HG03575 (cell line): ENCODE data around the gene VDAC1.

Source experiments
- ATAC-seq: cut with Tn5 transposase; IDR thresholded peaks from one replicate; pipeline ENCODE4 v1.9.1; 2021; ENCODE audit not compliant: unreplicated experiment, insufficient number of reproducible peaks, low FRiP score; ENCODE audit errors: extremely low read depth

VDAC1 gene

DNA sequence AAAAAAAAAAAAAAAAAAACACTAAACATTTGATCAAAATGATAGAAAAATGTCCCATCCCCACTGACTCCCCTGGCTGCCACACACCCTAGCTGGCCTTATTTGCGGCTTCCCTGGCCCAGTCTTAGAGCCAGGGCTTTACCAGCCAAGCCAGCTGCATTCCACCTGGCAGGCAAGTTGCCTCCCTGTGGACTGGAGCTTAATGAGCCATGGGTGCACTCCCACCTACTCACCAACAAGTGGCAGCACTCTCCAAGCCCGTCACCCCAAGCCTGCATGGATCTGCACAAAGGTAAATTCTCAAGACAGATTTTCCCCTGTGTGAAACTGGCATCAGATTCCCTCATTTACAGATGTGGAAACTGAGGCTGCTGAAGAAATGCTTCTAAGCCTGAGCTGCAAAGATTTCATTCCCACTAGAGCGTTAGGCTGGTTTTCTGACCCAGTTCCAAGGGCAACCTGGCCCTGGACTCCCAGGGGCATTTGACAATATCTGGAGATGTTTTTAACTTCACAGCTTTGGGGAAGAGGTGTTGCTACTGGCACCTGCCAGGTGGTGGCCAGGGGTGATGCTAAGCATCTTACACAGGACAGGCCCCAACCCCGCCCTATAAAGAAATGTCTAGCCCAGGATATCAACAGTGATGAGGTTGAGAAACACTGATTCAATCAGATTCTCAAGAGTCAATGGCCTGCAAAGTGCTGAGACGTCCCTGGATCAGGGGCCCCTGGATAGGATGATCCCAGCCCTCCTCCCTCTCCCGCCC lies 21.9 kb upstream of the VDAC1 start:
- ATAC-seq: no peak

DNA sequence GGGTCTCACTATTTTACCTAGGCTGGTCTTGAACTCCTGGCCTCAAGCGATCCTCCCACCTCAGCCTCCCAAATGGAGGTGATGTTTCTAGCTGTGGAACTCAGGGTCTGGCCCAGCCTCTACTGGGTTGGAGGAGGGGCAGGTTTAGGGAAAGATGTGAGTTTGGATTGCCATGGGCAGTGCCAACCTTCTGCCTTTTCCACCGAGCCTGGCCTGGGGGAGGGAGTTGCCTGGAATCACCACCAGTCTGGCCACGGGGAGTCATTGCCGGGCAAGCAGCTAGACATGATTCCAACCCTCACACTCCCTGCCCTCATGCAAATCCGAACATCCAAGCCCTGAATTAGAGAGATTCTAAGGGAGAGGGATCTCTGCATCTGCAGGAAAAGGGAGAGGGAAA lies 21.0 kb upstream of the VDAC1 start:
- ATAC-seq: no peak

DNA sequence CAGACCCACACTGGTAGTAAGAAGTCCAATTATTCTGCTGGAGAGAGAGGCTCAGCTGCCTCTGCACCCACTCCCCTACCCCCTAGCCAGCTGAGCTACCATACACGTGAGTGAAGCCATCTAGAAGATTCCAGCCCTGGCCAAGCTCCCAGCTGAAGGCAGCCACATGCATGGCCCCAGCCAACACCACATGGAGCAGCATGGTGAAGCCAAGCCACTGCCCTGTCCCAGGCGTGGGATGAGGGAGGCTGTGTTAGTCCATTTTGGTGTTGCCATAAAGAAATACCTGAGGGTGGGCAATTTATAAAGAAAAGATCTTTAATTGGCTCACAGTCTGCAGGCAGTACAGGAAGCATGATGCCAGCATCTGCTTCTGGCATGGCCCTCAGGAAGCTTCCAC lies 20.0 kb upstream of the VDAC1 start:
- no peak for ATAC-seq

DNA sequence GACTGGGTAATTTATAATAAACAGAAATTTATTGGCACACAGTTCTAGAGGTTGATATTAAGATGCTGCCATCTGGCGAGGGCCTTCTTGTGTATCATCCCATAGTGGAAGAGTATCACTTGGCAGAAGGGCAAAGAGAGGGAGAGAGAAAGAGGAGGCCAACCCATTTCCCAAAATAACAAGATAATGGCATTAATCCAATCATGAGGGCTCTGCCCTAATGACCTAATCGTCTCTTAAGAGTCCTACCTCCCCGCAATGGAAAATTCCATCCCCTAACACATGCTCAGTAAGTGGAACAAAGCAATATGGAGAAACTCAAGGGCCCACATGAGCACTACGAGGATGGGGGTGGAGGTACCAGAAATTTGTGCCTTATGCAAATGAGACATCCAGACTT lies 17.6 kb upstream of the VDAC1 start:
- no peak for ATAC-seq

DNA sequence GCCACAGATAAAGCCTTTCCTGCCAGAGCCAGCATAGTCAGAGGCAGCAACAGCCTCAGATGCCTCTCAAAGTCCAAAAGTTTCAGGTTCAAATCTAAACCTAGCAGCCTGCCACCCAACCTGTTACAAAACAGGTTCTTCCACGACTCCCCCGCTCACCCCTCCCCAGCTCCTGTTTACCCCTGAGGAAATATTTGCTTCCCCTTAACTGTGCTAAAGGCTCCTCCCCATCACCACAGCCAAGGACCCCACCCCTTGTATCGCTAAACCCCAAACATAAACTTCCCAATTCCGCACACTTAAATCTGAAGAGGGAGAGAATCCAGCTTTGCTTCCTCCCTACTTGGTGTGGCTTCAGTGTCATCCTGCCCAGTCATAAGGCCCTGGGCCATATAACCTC lies 15.4 kb upstream of the VDAC1 start:
- no peak for ATAC-seq

DNA sequence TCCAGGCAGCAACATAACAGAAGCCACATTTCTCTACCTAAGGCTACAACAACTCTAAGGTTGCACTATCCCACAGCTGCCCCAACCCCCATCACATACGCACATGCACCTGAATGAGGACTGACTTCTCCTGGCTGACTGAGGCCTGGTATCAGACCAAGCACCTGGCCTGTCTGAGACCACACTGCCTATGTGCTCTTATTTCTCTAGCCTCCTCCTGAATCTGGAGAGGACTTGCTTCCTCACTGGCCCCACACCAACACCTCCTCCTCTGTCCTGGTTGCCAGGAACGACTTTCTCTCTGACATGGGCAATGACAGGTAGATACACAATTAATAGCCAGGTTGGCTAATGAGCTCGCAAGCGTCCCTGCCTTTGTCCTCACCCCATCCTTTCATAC lies 14.9 kb upstream of the VDAC1 start:
- no peak for ATAC-seq

DNA sequence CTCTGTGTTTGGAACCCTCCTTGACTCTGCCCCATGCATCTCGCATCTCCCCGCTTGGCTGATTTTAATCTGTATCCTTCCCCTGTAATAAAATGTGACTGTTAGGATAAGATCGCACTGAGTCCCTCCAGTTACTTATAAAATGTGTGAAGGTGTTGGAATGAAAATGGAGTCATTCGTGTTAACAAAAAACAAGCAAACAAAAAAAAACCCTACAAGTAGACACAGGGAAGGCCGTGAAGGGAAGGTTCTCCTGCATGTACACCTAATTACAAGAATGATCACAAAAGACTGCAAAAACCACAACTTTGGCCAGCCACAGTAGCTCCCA lies 14.2 kb upstream of the VDAC1 start:
- ATAC-seq: no peak

DNA sequence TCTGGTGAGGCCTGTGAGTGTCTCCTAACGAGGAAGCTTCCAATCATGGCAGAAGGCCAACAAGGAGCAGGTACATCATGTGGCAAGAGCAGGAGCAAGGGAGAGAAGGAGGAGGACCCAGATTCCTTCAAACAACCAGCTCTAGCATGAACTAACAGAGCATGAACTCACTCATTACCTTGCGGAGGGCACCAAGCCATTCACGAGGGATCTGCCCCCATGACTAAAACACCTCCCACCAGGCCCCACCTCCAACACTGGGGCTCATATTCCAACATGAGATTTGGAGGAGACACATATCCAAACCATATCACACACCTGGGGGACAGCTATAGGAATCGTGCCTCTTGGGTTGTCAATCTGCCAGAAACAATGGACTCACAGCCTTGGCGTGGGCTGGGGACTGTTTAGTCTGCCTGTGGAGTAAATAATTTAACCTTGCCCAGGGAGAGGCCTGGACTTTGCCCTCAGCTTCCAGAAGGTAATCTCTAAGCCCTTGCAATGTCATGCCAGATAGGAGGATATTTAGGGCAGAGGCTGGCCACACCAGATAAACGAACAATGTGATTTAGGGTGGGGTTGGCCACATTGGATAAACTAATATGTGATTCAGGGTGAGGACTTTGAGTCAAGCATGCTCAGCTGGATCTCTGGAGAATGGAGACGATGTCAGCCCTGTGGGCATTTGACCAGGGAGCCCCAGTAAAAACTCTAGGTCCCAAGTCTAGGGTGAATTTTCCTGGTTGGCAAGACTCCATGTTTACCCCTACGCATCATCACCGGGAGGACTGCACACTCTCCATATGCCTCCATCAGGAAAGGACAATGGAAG lies 13.6 kb upstream of the VDAC1 start:
- no peak for ATAC-seq

DNA sequence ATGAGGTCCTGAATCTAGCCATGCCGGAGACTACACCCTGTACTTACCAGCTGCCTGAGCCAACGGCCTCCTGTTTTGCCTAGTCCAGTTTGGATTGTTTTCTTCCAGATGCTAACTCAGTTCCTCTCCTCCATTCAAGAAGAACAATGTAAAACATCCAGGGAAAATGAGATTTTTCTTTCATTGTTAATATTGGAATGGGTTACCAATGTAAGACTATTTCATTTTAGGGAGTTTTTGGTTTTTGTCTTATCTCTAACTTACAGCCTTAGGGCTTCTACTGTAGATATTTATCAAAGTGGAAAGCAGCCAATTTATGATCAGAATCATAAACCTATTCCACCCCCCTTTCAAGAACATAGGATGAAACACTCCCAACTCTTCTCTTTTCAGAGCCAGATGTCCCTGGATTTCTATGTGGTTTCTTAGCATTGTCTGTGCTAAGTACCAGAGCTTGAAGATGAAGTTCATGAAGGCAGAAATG lies 3.5 kb upstream of the VDAC1 start:
- no peak for ATAC-seq

DNA sequence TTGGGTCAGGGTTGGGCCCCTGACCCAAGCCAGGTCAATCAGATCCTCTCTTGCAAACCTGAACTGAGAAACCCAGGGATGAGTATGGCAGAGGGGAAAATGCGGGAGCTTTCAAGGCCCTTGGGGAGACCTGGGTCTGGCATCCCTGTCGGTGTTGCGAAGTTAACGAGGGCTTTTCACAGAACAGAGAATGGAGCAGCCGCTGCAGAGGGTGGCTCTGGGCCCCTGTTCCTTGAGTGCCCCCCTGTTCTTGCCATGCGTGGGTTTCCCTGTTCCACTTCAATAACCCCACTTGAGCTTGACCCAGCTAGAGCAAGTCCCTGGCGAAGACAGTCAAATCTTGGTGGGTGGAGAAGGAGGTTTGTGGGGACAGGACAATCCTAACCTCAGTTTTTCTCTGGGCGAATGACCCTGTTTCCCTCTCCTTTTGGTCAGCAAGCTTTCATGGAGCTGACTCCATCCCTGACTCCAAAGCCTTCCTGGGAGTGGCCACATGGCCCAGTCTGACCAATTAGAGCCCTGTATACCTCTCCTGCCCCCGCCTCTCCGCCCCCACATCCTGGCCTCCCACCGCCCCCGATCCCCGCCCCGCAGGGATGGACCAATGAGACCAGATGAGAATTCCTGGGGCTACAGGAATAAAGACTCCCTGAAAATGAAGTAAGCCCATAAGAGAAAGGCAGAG lies 2.9 kb upstream of the VDAC1 start:
- ATAC-seq: no peak

DNA sequence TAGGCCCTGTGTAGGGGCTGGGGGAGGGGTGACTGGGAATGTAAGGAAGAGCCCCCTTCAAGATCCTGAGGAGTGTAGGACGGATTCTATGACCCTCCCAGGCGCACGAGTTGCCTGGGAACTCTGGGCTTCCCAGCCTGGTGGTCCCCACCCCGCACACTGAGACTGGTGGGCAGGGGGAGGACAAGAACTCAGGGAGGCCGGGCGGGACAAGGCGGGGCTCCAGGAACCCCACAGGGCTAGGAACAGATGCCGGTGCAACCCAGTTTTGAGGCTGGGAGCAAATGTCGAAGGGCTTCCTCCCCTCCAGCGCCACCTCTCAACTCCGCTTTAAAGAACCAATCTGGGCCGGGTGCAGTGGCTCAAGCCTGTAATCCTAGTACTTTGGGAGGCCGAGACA lies 1.3 kb upstream of the VDAC1 start:
- no peak for ATAC-seq

DNA sequence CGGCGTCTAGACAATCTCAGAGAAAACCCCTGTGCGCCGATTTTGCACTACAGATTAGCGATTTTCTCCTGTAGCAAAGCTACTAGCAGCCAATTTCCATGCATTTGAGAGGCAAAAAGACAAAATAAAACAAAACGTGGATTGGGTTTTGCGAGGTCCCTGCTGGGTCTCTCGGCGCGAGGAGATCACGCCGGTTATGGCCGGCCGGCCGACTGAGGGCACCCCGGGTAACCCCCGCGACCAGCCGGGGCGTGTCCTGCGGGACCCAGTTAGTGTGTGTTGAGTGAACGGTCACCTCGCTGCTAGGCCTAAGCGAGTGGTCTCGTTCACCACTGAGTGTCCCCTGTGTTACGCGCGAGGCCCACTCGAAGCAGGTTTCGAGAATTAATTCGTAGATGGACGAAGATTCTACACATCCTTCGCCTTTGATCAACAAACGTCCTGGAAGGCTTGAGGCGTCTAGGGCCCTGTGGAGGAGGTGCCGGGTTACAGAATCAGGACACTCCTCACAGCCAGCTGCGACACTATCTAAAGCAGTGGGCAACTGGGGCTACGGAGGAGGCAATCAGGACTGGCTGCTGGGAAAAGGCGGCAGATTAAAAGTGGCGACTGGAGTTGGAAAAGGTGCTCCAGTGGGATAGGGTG lies 764 bp upstream of the VDAC1 start:
- ATAC-seq: no peak

DNA sequence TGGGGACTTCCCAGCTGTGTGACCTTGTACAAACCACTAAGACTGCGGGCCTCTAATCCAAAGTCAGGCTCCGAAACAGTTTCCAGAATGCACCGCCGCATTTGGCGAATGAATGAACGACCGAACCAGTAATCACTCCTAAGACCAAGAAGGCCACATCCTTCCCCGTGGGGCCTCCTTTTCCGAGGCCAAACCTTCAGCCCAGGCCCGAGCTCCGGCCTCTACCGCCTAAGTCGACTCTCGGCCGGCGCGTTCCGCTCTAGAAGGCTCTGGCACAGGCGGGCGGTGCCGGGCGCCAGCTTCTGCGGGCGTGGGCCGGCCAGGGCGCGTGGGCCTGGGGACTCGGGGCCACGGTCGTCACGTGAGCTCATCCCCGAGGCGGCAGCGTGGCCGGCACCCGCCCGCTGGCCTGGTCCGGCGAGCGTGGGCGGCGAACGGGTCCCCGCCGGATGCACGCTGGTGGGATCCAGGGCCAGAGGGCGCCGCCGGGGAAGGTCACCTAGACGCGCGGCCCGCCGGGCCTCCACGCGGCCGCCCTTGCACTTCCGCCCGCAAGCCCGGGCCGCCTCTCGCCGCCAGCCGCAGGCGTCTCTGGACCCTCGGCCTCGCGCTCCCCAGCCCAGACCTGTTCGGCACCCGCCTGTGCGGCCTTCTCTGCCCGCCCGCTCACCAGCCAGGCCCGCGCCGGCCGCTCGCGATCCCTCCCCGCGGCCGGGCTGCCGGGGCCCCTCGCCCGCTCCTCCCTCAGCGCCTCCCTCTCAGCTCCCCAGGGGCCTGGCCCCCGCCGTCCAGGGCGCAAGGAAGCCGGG lies 754 bp downstream of the VDAC1 start:
- ATAC-seq: no peak

DNA sequence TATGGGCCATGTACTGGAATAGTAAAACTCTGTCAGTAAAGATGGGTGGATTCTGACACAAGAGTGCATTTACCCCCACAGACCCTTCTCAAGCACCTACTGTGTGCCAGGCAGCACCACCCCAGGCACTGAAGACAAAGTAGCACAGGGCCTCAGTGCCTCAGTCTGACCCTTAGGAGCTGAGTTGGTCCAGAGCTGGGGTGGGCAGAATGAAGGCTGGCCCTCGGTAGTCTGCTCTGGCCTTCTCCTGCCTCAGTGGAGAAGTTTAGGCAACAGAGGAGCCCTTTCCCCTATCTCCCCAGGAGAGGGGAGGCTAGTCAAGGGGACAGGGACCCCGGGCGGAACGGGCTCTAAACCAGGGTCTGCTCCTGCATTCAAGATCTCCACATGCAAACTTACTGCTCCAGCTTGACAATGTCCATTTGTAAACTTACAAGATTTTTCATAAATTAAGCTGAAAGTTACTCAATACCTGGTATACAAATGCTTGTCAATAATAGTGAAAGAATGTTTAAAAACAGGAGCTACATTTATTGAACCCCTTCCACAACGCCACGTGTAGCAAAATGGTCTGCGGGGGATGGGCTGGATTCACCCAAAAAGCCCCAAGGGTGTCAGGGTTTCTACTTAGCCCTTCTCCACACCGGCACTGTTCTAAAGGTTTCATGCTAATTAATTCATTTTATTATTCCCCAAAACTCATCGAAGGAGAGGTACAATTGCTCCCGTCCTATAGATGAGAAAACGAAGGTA lies 1.5 kb downstream of the VDAC1 start:
- no peak for ATAC-seq

DNA sequence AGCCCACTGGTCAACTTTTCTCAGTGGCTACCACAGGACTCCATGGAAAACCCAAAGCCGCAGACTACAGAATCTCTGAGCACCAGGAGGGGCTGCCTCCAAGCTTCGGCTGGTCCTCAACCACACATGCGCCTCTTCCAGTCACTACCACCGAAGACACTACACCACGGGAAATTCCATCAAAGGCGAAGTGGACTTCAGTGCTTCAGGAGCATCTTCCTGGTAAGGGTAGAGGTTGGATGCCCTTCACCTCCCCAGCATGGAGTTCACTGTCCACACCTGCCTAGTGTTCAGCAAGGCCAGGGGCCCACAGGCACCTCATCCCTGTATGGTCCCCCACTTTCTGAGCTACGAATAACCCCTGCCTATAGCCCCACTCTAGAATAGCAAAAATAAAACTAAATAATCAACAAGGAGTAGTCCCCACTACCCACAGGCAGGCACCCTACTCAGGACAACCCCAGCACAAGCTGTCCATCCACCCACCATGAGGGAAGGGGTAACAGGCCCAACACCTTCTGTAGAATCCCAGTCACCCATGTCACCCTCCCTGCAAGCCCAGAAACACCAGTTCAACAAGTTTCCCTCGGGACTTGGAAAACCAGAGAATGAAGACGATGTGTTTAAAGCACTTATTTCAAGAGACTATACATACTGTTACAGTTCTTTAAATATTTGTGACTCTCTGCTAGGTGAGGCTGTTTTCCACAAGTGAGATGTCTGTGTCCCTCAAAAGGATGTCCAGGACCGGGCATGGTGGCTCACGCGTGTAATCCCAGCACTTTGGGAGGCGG lies 2.6 kb downstream of the VDAC1 start:
- ATAC-seq: no peak

DNA sequence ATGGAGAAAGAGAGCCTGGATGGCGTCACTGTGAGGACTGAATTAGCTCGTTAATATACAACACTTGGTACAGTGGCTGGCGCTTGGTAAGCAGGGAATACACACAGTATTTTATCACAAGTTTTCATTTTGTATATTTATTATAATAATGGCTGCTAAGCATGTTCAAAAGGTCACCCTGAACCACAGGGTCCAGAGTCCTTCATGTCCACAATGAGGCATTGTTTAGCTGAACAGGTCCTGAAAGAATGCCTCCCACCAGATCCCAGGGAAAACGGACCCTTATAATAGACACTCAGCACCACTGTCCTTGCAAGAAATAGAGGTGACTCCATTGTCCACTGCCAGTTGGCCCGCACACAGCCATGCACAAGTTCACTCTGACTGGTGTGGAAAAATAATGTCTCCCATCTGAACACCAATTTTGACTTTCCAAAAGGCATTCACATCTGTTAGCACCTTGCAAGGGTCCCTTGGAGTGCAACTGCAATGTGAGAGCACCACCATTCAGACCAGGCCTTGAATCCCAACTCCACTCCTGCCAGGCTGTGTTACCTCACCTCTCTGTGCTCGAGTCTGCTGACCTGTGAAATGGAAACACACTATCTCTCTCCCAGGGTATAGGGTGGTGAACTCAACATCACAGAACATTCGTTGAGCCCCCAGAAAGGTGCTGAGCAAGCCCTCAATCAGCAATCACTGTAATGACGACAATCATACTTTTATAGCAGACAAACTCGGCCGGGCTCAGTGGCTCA lies 3.9 kb downstream of the VDAC1 start:
- ATAC-seq: no peak

DNA sequence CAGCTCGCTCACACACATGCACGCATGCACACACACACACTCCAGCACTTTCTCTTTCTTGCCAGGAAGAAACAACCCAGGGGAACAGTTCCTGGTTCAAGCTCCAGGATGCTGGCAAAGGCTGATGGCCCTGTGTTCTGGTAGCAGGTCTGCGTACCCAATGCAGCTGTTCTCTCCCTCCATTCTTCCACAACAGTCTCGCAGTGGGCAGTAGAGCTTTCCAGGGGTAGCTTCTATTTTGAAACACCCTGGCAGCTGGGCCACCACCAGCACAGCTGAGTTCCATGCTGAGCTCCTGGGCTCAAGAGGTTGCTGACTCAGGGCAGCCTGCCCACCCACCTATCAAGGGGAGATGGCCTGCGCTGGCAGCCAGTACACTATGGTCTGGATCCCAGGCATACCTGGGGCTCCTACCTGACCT lies 4.7 kb downstream of the VDAC1 start:
- no peak for ATAC-seq
